T-cell (primary cell): ENCODE data around the gene MYBL2. TPM values are rescaled to one million over a fixed set of nuclear protein-coding genes. Genes with fewer than 3 reads are reported as not detected.

ENCODE experiments used
- ATAC-seq, 4 experiments: fragments of 200-7000 bp in 3 of 4; fragments of 150-1000 bp in 1 of 4; cut with Tn5 transposase; replicated peaks in 1 of 4; 1 replicate in 3 of 4; 2 replicates in 1 of 4; pipeline ENCODE4 v1.10.0; 2021; ENCODE audit warnings: moderate library complexity in 3 of 4, mild to moderate bottlenecking in 2 of 4, moderate number of reproducible peaks in 1 of 4
- CTCF ChIA-PET, 2 donors: fragments of 300-600 bp; sonication (Branson Sonifier 250); formaldehyde crosslinking; loops; one replicate each; lab custom pipeline; 2022; ENCODE audit warnings: antibody characterized with exemption in 2 of 2; lab: Charles Lee
- POLR2A ChIA-PET, 2 donors: fragments of 300-600 bp; sonication (Branson Sonifier 250); formaldehyde crosslinking; loops; one replicate each; lab custom pipeline; 2022; ENCODE audit warnings: antibody characterized with exemption in 2 of 2; lab: Charles Lee
- DNase-seq, 35 experiments: peaks; one replicate each; pipeline versions ENCODE4 v3.0.0 to v3.0.0-alpha.2; 2013 to 2023
- H3K27ac ChIP-seq: one replicate; pipeline ENCODE4 v1.5.1; 2013; ENCODE audit warnings: low read length
- H3K27me3 ChIP-seq, 2 experiments: replicated peaks in 1 of 2; 1 replicate in 1 of 2; 2 replicates in 1 of 2; pipeline versions ENCODE4 v1.6.1 to v1.7.0; 2013; ENCODE audit warnings: low read length in 1 of 2, mixed read lengths in 1 of 2; ENCODE audit not compliant: control insufficient read depth in 2 of 2, insufficient read depth in 2 of 2; ENCODE audit errors: extremely low read depth in 1 of 2
- H3K36me3 ChIP-seq, 2 donors: 1 replicate in 1 of 2; 2 replicates in 1 of 2; pipeline versions ENCODE4 v1.6.1 to v1.7.0; 2013; ENCODE audit warnings: low read length in 1 of 2; ENCODE audit not compliant: control insufficient read depth in 2 of 2, insufficient read depth in 1 of 2; ENCODE audit errors: extremely low read depth in 1 of 2
- H3K4me1 ChIP-seq, 2 experiments: 1 replicate in 1 of 2; 2 replicates in 1 of 2; pipeline versions ENCODE4 v1.6.1 to v1.7.0; 2013; ENCODE audit warnings: low read length in 2 of 2, mixed read lengths in 1 of 2; ENCODE audit not compliant: insufficient read depth in 2 of 2, control insufficient read depth in 1 of 2; ENCODE audit errors: extremely low read depth in 1 of 2
- H3K4me3 ChIP-seq, 2 donors: 1 replicate in 1 of 2; 2 replicates in 1 of 2; pipeline versions ENCODE4 v1.5.1 to v1.7.0; 2013; ENCODE audit warnings: mild to moderate bottlenecking in 2 of 2, low read length in 1 of 2, moderate library complexity in 1 of 2; ENCODE audit not compliant: control insufficient read depth in 1 of 2; ENCODE audit errors: extremely low read depth in 1 of 2
- H3K9me3 ChIP-seq: 2 replicates; pipeline ENCODE4 v1.7.0; 2013
- H3K27ac Mint-ChIP-seq, 2 donors: one replicate each; pipeline ENCODE4 v1.8.0; 2020 to 2021; ENCODE audit warnings: mild to moderate bottlenecking in 2 of 2, mixed read lengths in 2 of 2
- H3K27me3 Mint-ChIP-seq, 2 donors: one replicate each; pipeline ENCODE4 v1.8.0; 2021 to 2022; ENCODE audit warnings: mixed read lengths in 2 of 2
- H3K36me3 Mint-ChIP-seq: one replicate; pipeline ENCODE4 v1.8.0; 2021; ENCODE audit warnings: mixed read lengths
- H3K4me1 Mint-ChIP-seq, 3 donors: one replicate each; pipeline ENCODE4 v1.8.0; 2020 to 2022; ENCODE audit warnings: mixed read lengths in 3 of 3, mild to moderate bottlenecking in 1 of 3
- H3K4me3 Mint-ChIP-seq, 3 donors: one replicate each; pipeline ENCODE4 v1.8.0; 2020 to 2022; ENCODE audit warnings: mild to moderate bottlenecking in 3 of 3, mixed read lengths in 3 of 3, moderate library complexity in 3 of 3
- H3K9me3 Mint-ChIP-seq, 3 donors: one replicate each; pipeline ENCODE4 v1.8.0; 2020 to 2022; ENCODE audit warnings: mixed read lengths in 3 of 3
- WGBS: methylation state at CpG from one replicate; pipeline ENCODE4 v1.1.5; 2013; ENCODE audit warnings: missing lambda C conversion rate; ENCODE audit not compliant: insufficient coverage; 5-methylcytosine and 5-hydroxymethylcytosine counted together
- total RNA-seq, 35 experiments: library from RNA in 6 of 35; stranded (reverse) in 6 of 35; fragments of 120-200 nt in 1 of 35; gene quantifications; one replicate each; pipeline versions ENCODE4 v1.2.1 to v1.2.4 and lab custom pipeline; 2013 to 2026

MYBL2 gene
- total RNA-seq, 5 donors from 2014 or later (not counting 1 experiment from before 2014, with no cell fraction given) = 1.2 to 3.0 (median 1.4) TPM

DNA sequence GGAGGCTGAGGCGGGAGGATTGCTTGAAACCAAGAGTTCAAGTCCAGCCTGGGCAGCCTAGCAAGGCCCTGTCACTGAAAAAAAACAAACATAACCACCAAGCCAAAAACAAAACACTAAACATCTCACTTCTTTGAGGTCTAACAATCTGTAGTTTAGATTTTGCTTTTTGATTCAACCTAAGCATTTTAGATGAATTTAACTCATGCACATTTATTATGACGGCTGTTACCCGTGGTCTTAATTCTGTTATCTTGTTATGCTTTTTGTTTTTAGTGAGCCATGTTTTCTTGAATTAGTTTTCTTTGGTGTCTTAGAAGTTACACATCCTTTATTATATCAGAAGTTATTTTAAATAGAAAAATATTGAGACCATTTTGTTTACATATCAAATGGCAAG is 73.7 kb downstream of the MYBL2 start:
- no peak overlapping the region for H3K27ac ChIP-seq
- no peak overlapping the region for H3K4me3 Mint-ChIP-seq
- DNase-seq (no peak), ATAC-seq (no peak)
- peaks cover 0 to 5% of the 10 kb centered on the region in 2 experiments for H3K4me1 ChIP-seq
- H3K27me3 ChIP-seq = peaks cover 0 to 8% of the 10 kb centered on the region in 2 experiments
- H3K36me3 Mint-ChIP-seq = no peaks in the 10 kb centered on the region
- no peaks in the 10 kb centered on the region for H3K36me3 ChIP-seq
- no peak overlapping the region for H3K4me3 ChIP-seq
- no peak overlapping the region for H3K27ac Mint-ChIP-seq
- no peaks in the 10 kb centered on the region for H3K27me3 Mint-ChIP-seq
- CTCF ChIA-PET = no interaction called here
- POLR2A ChIA-PET = no interaction called here
- H3K4me1 Mint-ChIP-seq = peaks cover 0 to 8% (median 2%) of the 10 kb centered on the region in 3 donors
- 100% methylated on average over 1 of the region's 3 CpGs for WGBS
- H3K9me3 ChIP-seq = no peaks in the 10 kb centered on the region
- H3K9me3 Mint-ChIP-seq = no peaks in the 10 kb centered on the region

DNA sequence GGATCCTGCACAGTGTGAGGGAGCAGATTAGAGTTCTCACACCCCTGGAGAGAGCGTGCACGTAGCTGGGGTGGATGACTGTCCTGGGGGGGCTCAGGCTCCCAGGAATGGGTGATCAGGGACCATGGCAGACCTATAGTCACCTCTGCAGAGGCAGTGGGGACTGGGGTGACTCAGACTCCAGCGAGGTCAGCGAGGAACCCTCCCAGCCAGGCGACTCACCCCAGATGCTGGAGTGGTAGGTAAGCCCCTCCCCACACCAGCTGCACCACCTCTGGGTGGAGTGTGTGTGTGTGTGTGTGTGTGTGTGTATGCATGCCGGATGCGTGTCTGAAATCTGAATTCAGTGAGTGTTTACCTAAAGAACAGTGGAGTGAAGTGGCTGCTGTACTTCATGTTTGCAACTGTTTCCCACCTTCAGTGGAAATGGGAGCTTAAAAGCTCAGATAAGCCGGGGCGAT is 77.3 kb downstream of the MYBL2 start:
- Mint-ChIP-seq H3K4me1 (peaks cover 3 to 6% (median 6%) of the 10 kb centered on the region in 3 donors), H3K9me3 (no peaks in the 10 kb centered on the region), H3K27me3 (peaks cover 0 to 4% of the 10 kb centered on the region in 2 donors), H3K36me3 (no peaks in the 10 kb centered on the region), H3K27ac (no peak overlapping the region), H3K4me3 (no peak overlapping the region)
- ChIA-PET CTCF (no interaction called here), POLR2A (interaction anchor here in 1 of 2 donors (1.0 kb wide), 1 partner anchor 351 kb away, joined by 4 read pairs; no protein-coding TSS in a partner anchor)
- peaks cover 0 to 11% of the 10 kb centered on the region in 2 experiments for H3K27me3 ChIP-seq
- H3K9me3 ChIP-seq = no peaks in the 10 kb centered on the region
- H3K4me1 ChIP-seq = peaks cover 0 to 5% of the 10 kb centered on the region in 2 experiments
- H3K4me3 ChIP-seq = no peak overlapping the region
- peak in 1 of 4 experiments; percentile 12 for ATAC-seq
- 100% methylated on average over 2 of the region's 9 CpGs for WGBS
- peak in 1 of 35 experiments; percentile 15 for DNase-seq
- no peak overlapping the region for H3K27ac ChIP-seq
- H3K36me3 ChIP-seq = peaks cover 0 to 2% of the 10 kb centered on the region in 2 donors

DNA sequence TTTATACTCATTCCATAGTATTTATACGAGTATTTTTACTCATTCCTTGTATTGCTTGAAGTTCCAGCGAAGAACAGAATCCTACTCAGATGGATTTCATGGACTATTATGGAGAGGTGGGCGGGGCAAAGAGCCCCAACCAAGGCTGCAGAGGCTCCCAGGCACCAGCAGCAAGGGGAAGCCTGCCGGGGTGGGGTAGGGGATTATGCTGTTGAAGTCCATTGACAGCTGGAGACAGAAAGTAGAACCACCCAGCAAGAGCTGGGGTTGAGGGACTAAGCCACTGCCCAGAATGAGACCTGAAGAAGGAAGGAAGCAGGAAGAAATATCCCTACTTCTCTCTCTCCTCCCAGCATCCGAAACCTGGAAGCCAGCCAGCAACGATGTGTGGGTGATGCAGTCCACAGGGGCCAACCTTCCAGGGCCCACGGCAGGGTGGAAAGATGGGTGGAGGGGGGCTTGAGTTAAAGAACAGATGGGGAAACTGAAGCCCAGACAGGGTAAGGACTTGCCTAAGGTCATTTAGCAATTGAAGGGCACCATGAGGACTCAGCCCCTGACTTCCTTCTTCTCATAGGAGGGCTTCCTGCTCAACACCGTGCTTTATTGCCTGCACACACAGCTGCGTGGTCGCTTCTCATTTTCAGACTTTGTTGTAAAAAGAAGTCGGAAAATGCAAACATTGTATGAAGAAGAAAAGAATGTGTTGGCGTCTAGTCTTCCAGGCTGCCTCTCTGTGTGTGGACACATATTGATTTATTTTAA is 78.2 kb downstream of the MYBL2 start:
- POLR2A ChIA-PET = interaction anchor here in 1 of 2 donors (1.0 kb wide), 1 partner anchor 350 kb away, joined by 4 read pairs; no protein-coding TSS in a partner anchor
- H3K9me3 ChIP-seq = no peaks in the 10 kb centered on the region
- DNase-seq = no peak
- H3K4me3 ChIP-seq = no peak overlapping the region
- 83% methylated on average over 2 of the region's 12 CpGs for WGBS
- peaks cover 0 to 7% of the 10 kb centered on the region in 2 donors for H3K27me3 Mint-ChIP-seq
- ATAC-seq = no peak
- no peak overlapping the region for H3K27ac Mint-ChIP-seq
- H3K4me1 Mint-ChIP-seq = peaks cover 9 to 13% (median 10%) of the 10 kb centered on the region in 3 donors
- no peaks in the 10 kb centered on the region for H3K9me3 Mint-ChIP-seq
- no peak overlapping the region for H3K27ac ChIP-seq
- H3K36me3 ChIP-seq = peaks cover 0 to 2% of the 10 kb centered on the region in 2 donors
- H3K27me3 ChIP-seq = peaks cover 0 to 20% of the 10 kb centered on the region in 2 experiments
- H3K4me1 ChIP-seq = peaks cover 0 to 13% of the 10 kb centered on the region in 2 experiments
- no peaks in the 10 kb centered on the region for H3K36me3 Mint-ChIP-seq
- CTCF ChIA-PET = no interaction called here
- peak overlapping the region in 1 of 3 donors; percentile 44 for H3K4me3 Mint-ChIP-seq

DNA sequence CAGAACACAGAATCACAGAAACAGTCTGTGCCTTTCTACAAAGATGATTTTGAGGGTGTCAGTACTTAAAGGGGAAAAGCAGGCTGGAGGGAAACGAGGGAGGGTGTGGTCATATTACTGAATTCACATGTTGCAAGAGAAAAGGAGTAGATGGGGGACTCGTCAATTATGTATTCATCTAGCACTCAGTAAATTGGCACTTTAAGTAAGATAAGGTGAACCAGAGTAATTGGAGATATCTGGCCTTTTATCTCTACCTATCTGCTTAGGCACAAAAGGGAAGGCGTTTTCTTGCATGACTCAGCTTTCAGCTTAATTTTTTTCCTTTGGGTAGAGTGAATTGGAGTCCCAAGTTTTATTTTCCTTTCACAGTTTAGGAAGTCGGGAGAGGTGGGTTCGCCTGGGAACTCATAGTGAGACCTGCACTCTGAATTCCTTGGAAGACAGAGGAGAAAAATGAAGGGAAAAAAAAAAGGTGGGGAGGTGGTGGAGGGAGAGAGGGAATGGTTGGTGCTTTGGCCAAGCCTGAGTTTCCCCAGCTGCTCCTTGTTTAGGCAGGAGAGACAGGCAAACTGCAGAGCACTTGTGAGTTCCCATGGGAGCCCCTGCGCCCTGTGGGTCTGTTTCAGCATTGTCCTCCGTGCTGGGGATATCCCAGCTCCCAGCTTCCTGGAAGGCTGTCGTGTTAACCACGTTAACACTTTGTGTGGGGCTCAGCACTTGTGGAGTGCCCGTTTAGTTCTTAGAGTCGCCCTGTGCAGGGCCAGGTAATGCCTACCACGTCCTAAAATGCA is 79.6 kb downstream of the MYBL2 start:
- Mint-ChIP-seq H3K27ac (peak overlapping the region in 1 of 2 donors; percentile 17), H3K4me1 (peaks cover 21 to 23% (median 23%) of the 10 kb centered on the region in 3 donors), H3K9me3 (no peaks in the 10 kb centered on the region), H3K4me3 (no peak overlapping the region), H3K27me3 (peaks cover 0 to 13% of the 10 kb centered on the region in 2 donors), H3K36me3 (no peaks in the 10 kb centered on the region)
- Histone ChIP-seq H3K36me3 (peaks cover 0 to 2% of the 10 kb centered on the region in 2 donors), H3K27me3 (peaks cover 0 to 32% of the 10 kb centered on the region in 2 experiments), H3K9me3 (no peaks in the 10 kb centered on the region), H3K4me1 (peaks cover 2 to 24% of the 10 kb centered on the region in 2 experiments), H3K27ac (no peak overlapping the region), H3K4me3 (no peak overlapping the region)
- 55% methylated on average over 7 of the region's 12 CpGs for WGBS
- ChIA-PET POLR2A (interaction anchor here in 1 of 2 donors (0.7 kb wide), 1 partner anchor 323 kb away, joined by 3 read pairs; no protein-coding TSS in a partner anchor), CTCF (interaction anchor here in 1 of 2 donors (0.7 kb wide), 1 partner anchor 96 kb away, joined by 3 read pairs; no protein-coding TSS in a partner anchor)
- DNase-seq (no peak), ATAC-seq (no peak)

DNA sequence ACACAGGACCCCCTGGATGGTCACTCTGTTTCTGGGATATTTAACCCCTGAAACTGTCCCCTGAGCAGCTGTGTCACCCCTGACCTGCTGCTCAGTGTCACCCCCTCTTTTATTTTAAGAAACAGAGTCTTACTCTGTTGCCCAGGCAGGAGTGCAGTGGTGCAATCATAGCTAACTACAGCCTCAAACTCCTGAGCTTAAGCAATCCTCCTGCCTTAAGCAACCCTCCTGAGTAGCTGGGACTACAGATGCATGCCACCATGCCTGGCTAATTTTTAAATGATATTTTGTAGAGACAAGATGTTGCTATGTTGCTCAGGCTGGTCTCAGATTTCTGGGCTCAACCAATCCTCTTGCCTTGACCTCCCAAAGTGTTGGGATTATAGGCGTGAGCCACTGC is 81.4 kb downstream of the MYBL2 start:
- H3K27me3 Mint-ChIP-seq = peaks cover 0 to 15% of the 10 kb centered on the region in 2 donors
- H3K27ac Mint-ChIP-seq = no peak overlapping the region
- H3K4me3 Mint-ChIP-seq = no peak overlapping the region
- peaks cover 0 to 2% of the 10 kb centered on the region in 2 donors for H3K36me3 ChIP-seq
- H3K4me1 ChIP-seq = peaks cover 2 to 37% of the 10 kb centered on the region in 2 experiments
- ATAC-seq (no peak), DNase-seq (no peak)
- no peak overlapping the region for H3K27ac ChIP-seq
- ChIA-PET POLR2A (interaction anchor here in 1 of 2 donors (0.7 kb wide), 1 partner anchor 159 kb away, joined by 4 read pairs; no protein-coding TSS in a partner anchor), CTCF (interaction anchor here (0.5 to 1.7 kb wide), 7 partner anchors 9 to 564 kb away, joined by 3 to 18 read pairs (median 3); no protein-coding TSS in a partner anchor)
- H3K4me1 Mint-ChIP-seq = peaks cover 32 to 37% (median 33%) of the 10 kb centered on the region in 3 donors
- no peaks in the 10 kb centered on the region for H3K36me3 Mint-ChIP-seq
- no peaks in the 10 kb centered on the region for H3K9me3 Mint-ChIP-seq
- peaks cover 0 to 44% of the 10 kb centered on the region in 2 experiments for H3K27me3 ChIP-seq
- H3K4me3 ChIP-seq = no peak overlapping the region
- H3K9me3 ChIP-seq = no peaks in the 10 kb centered on the region
- no CpG with 5 or more reads among the region's 1 CpG for WGBS
